ENCODE results near the gene PVR. TPM values are rescaled to one million over a fixed set of nuclear protein-coding genes. Genes with fewer than 3 reads are reported as not detected.

PVR gene
- total and polyA plus RNA-seq, 10 of the 15 experiments (the other 5 are each of a cell fraction or from before 2014, with no cell fraction given) = 0.07 to 4.0 (median 1.9) TPM

DNA sequence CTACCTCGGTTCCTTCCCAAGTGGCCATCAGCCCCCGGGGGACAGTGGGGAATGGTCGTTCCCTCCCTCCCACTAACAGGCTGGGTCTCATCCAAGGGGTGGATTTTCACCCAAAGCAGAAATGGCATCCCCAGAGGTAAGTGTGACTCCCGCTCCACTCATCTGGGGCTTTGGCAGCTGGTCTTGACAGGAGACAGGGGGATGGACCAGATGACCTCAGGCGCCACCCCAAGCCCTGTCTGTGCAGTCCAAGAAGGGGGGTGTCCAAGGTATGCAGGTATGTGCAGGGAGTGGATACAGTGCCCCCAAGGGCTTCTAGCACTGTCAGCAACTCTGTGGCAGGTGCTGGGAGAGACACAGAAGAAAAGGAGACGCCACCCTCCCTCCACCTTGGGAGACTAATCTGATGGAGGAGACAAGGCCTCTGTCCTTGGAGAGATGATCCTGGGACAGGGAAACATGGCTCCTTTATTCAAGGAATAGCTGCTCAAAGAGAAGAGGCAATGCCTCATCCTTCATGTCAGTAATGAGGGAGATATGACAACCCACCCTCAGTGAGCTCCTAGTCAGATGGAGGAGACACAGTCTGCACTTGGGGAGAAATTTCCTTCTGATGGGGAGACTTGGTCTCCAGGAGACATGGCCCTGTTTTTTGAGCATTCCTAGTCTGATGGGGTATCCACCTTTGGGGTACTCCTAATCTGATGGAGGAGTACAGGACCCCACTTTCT, 63.0 kb downstream of the PVR start:
- Histone ChIP-seq H3K4me1 (ENCODE audit: control insufficient read depth, insufficient read depth, low read length) (no peaks in the 10 kb centered on the region; the same call in 1 of the 2 replicates), H3K9ac (ENCODE audit: control insufficient read depth, insufficient read depth, low read length) (no peak overlapping the region), H3K27ac (ENCODE audit: control insufficient read depth, insufficient read depth) (no peak overlapping the region), H3K9me3 (replicated peaks; ENCODE audit: control insufficient read depth, insufficient read depth, low read length) (no peaks in the 10 kb centered on the region), H2AFZ (ENCODE audit: control insufficient read depth, low read depth, low read length) (no peak overlapping the region), H3K79me2 (ENCODE audit: control insufficient read depth, insufficient read depth, low read length) (no peaks in the 10 kb centered on the region), H3K4me2 (ENCODE audit: control insufficient read depth, insufficient read depth) (no peak overlapping the region), H4K20me1 (ENCODE audit: control insufficient read depth, insufficient read depth) (no peaks in the 10 kb centered on the region), H3K27me3 (replicated peaks in 1 of 2; ENCODE audit: control insufficient read depth in 2 of 2, insufficient read depth in 2 of 2, low read length in 1 of 2) (no peaks in the 10 kb centered on the region), H3K36me3 (ENCODE audit: control insufficient read depth in 2 of 2, insufficient read depth in 2 of 2, low read length in 1 of 2) (no peaks in the 10 kb centered on the region), H3K4me3 (no peak overlapping the region)
- ChIA-PET POLR2A (no interaction called here), CTCF (no interaction called here), RAD21 (ENCODE audit: unreplicated experiment) (no interaction called here), SMC1A (ENCODE audit: uncharacterized antibody, unreplicated experiment) (no interaction called here)
- ATAC-seq = no peak
- WGBS (ENCODE audit: insufficient coverage, insufficient replicate concordance, low lambda C conversion rate, missing lambda C conversion rate) = 32% methylated on average over 6 of the region's 6 CpGs
- no peak for TF ChIP-seq NR2C1 (IDR thresholded peaks at IDR 0.05)
- TF ChIP-seq ZNF384 (IDR thresholded peaks at IDR 0.05; ENCODE audit: borderline replicate concordance, low read depth, low read length) = no peak
- no peak for TF ChIP-seq PAX8 (IDR thresholded peaks at IDR 0.05)
- TF ChIP-seq NR2F1 (conservative IDR thresholded peaks at IDR 0.05) = no peak
- no peak for TF ChIP-seq TARDBP (IDR thresholded peaks at IDR 0.05; ENCODE audit: borderline replicate concordance)
- TF ChIP-seq SIX5 (IDR thresholded peaks at IDR 0.05; ENCODE audit: low read depth, low read length, severe bottlenecking) = no peak
- TF ChIP-seq MEF2B (IDR thresholded peaks at IDR 0.05; ENCODE audit: partially characterized antibody, poor library complexity, severe bottlenecking) = no peak
- TF ChIP-seq, protein P1, sequence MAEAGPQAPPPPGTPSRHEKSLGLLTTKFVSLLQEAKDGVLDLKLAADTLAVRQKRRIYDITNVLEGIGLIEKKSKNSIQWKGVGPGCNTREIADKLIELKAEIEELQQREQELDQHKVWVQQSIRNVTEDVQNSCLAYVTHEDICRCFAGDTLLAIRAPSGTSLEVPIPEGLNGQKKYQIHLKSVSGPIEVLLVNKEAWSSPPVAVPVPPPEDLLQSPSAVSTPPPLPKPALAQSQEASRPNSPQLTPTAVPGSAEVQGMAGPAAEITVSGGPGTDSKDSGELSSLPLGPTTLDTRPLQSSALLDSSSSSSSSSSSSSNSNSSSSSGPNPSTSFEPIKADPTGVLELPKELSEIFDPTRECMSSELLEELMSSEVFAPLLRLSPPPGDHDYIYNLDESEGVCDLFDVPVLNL (IDR thresholded peaks at IDR 0.05; ENCODE audit: low read depth, low read length) = no peak
- TF ChIP-seq FOS (IDR thresholded peaks at IDR 0.05; ENCODE audit: borderline replicate concordance, extremely low read depth, insufficient read length) = no peak
- TF ChIP-seq, protein P2, sequence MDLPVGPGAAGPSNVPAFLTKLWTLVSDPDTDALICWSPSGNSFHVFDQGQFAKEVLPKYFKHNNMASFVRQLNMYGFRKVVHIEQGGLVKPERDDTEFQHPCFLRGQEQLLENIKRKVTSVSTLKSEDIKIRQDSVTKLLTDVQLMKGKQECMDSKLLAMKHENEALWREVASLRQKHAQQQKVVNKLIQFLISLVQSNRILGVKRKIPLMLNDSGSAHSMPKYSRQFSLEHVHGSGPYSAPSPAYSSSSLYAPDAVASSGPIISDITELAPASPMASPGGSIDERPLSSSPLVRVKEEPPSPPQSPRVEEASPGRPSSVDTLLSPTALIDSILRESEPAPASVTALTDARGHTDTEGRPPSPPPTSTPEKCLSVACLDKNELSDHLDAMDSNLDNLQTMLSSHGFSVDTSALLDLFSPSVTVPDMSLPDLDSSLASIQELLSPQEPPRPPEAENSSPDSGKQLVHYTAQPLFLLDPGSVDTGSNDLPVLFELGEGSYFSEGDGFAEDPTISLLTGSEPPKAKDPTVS (IDR thresholded peaks at IDR 0.05; ENCODE audit: low read depth, low read length) = no peak
- TF ChIP-seq, protein P3, sequence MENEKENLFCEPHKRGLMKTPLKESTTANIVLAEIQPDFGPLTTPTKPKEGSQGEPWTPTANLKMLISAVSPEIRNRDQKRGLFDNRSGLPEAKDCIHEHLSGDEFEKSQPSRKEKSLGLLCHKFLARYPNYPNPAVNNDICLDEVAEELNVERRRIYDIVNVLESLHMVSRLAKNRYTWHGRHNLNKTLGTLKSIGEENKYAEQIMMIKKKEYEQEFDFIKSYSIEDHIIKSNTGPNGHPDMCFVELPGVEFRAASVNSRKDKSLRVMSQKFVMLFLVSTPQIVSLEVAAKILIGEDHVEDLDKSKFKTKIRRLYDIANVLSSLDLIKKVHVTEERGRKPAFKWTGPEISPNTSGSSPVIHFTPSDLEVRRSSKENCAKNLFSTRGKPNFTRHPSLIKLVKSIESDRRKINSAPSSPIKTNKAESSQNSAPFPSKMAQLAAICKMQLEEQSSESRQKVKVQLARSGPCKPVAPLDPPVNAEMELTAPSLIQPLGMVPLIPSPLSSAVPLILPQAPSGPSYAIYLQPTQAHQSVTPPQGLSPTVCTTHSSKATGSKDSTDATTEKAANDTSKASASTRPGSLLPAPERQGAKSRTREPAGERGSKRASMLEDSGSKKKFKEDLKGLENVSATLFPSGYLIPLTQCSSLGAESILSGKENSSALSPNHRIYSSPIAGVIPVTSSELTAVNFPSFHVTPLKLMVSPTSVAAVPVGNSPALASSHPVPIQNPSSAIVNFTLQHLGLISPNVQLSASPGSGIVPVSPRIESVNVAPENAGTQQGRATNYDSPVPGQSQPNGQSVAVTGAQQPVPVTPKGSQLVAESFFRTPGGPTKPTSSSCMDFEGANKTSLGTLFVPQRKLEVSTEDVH (IDR thresholded peaks at IDR 0.05; ENCODE audit: low read depth, partially characterized antibody) = no peak
- no peak for TF ChIP-seq MTA3 (IDR thresholded peaks at IDR 0.05; ENCODE audit: borderline replicate concordance, low read length)
- no peak for TF ChIP-seq CREM (IDR thresholded peaks at IDR 0.05; ENCODE audit: low read depth)
- TF ChIP-seq LARP7 (IDR thresholded peaks at IDR 0.05) = no peak
- no peak for TF ChIP-seq CEBPB (IDR thresholded peaks at IDR 0.05; ENCODE audit: borderline replicate concordance in 1 of 2, low read depth in 2 of 2, low read length in 2 of 2)
- no peak for TF ChIP-seq CTCF (IDR thresholded peaks at IDR 0.05 in 2 of 3, conservative IDR thresholded peaks at IDR 0.05 in 1 of 3; ENCODE audit: control insufficient read depth in 2 of 3, extremely low read depth in 1 of 3, insufficient read depth in 1 of 3, low read depth in 3 of 3, low read length in 3 of 3)
- no peak for DNase-seq (ENCODE audit: low read depth, low spot score)
- no TSS peak for BruUV-seq (replicated peaks)
- in situ Hi-C loops (cut with MboI) = no loop called here
- no peak for FAIRE-seq
- intact Hi-C loops (cut with micrococcal nuclease; ENCODE audit: unreplicated experiment) = no loop called here
